WERI-Rb-1 (cell line): ENCODE data around the gene NOL4L.
"Not testable (repeated sequence)": the region's sequence is repeated elsewhere in the genome, so short reads cannot be mapped to it uniquely, and the experiment has no call there.

Source experiments
- DNase-seq: peaks from one replicate; pipeline ENCODE4 v3.0.0-alpha.2; 2020
- H3K27ac ChIP-seq: fragments of 250-450 bp; sonication (Bioruptor Pico); 2 replicates; pipeline ENCODE4 v1.5.1; 2020; ENCODE audit warnings: mild to moderate bottlenecking, moderate library complexity
- H3K27me3 ChIP-seq: fragments of 250-450 bp; sonication (Bioruptor Pico); 2 replicates; pipeline ENCODE4 v1.5.1; 2021; ENCODE audit warnings: mild to moderate bottlenecking, low read depth, moderate library complexity; ENCODE audit not compliant: insufficient read depth, severe bottlenecking
- H3K36me3 ChIP-seq: fragments of 250-450 bp; sonication (Bioruptor Pico); 2 replicates; pipeline ENCODE4 v1.5.1; 2020; ENCODE audit warnings: mild to moderate bottlenecking, moderate library complexity
- H3K4me3 ChIP-seq: 2 replicates; pipeline ENCODE4 v1.5.1; 2011; ENCODE audit warnings: low read depth, mild to moderate bottlenecking, control low read depth, low read length
- H3K9me3 ChIP-seq: fragments of 250-450 bp; sonication (Bioruptor Pico); 2 replicates; pipeline ENCODE4 v1.5.1; 2021; ENCODE audit warnings: mild to moderate bottlenecking, moderate library complexity; ENCODE audit not compliant: severe bottlenecking
- CTCF ChIP-seq: IDR thresholded peaks from 2 replicates; pipeline ENCODE4 v1.5.1; 2011; ENCODE audit warnings: low read depth, mild to moderate bottlenecking, control low read depth, inconsistent platforms, low read length

Gene NOL4L

GRCh38 chr20:32467506-32468312 is 117.4 kb downstream of the NOL4L start:
- no peaks in the 10 kb centered on the region for H3K9me3 ChIP-seq
- H3K27ac ChIP-seq: peak overlapping the region; percentile 79
- H3K36me3 ChIP-seq: peaks cover 59% of the 10 kb centered on the region
- TF ChIP-seq CTCF: no peak
- DNase-seq: no peak
- no peaks in the 10 kb centered on the region for H3K27me3 ChIP-seq
- no peak overlapping the region for H3K4me3 ChIP-seq

GRCh38 chr20:32466739-32467505 is 118.2 kb downstream of the NOL4L start:
- H3K27ac ChIP-seq: peak overlapping the region; percentile 79
- DNase-seq: peak; percentile 63
- H3K9me3 ChIP-seq: no peaks in the 10 kb centered on the region
- no peak overlapping the region for H3K4me3 ChIP-seq
- H3K27me3 ChIP-seq: no peaks in the 10 kb centered on the region
- TF ChIP-seq CTCF: peak; percentile 63
- peaks cover 56% of the 10 kb centered on the region for H3K36me3 ChIP-seq

- H3K27me3 ChIP-seq, H3K9me3 ChIP-seq, H3K4me3 ChIP-seq: not testable (repeated sequence)
- Histone ChIP-seq H3K36me3 (peaks cover 49% of the 10 kb centered on the region), H3K27ac (peak overlapping the region; percentile 79)
- peak; percentile 68 for DNase-seq
Measured at GRCh38 chr20:32465901-32466675, 119.0 kb downstream of the NOL4L start.

- TF ChIP-seq CTCF: no peak
- Histone ChIP-seq H3K27me3 (no peaks in the 10 kb centered on the region), H3K36me3 (peaks cover 48% of the 10 kb centered on the region), H3K27ac (peak overlapping the region; percentile 79), H3K4me3 (no peak overlapping the region), H3K9me3 (no peaks in the 10 kb centered on the region)
- DNase-seq: no peak
Measured at GRCh38 chr20:32465092-32465900, 119.8 kb downstream of the NOL4L start.

GRCh38 chr20:32464401-32465091 is 120.6 kb downstream of the NOL4L start:
- Histone ChIP-seq H3K27ac (no peak overlapping the region), H3K4me3 (no peak overlapping the region), H3K27me3 (no peaks in the 10 kb centered on the region), H3K9me3 (no peaks in the 10 kb centered on the region), H3K36me3 (peaks cover 48% of the 10 kb centered on the region)
- TF ChIP-seq CTCF: no peak
- DNase-seq: no peak
